ENCODE results near the gene APBB1.

GRCh38 chr11:6404342-6405051 lies 14.4 kb downstream of the APBB1 start:
- TF ChIP-seq, protein P1, sequence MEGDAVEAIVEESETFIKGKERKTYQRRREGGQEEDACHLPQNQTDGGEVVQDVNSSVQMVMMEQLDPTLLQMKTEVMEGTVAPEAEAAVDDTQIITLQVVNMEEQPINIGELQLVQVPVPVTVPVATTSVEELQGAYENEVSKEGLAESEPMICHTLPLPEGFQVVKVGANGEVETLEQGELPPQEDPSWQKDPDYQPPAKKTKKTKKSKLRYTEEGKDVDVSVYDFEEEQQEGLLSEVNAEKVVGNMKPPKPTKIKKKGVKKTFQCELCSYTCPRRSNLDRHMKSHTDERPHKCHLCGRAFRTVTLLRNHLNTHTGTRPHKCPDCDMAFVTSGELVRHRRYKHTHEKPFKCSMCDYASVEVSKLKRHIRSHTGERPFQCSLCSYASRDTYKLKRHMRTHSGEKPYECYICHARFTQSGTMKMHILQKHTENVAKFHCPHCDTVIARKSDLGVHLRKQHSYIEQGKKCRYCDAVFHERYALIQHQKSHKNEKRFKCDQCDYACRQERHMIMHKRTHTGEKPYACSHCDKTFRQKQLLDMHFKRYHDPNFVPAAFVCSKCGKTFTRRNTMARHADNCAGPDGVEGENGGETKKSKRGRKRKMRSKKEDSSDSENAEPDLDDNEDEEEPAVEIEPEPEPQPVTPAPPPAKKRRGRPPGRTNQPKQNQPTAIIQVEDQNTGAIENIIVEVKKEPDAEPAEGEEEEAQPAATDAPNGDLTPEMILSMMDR (IDR thresholded peaks at IDR 0.05; ENCODE audit: insufficient read depth, low read length), result no peak
- no peak for TF ChIP-seq POLR2AphosphoS5 (IDR thresholded peaks at IDR 0.05; ENCODE audit: low read depth)
- no peak for TF ChIP-seq GABPA (IDR thresholded peaks at IDR 0.05; ENCODE audit: low read depth)
- no peak for TF ChIP-seq REST (IDR thresholded peaks at IDR 0.05; ENCODE audit: insufficient replicate concordance, low read depth)
